Measurements from ENCODE around the gene ZNF609.
A peak's percentile ranks its signal among the peaks of the same experiment; 100 is the strongest.
"Not testable (repeated sequence)": the region's sequence is repeated elsewhere in the genome, so short reads cannot be mapped to it uniquely, and the experiment has no call there.

ZNF609 gene

GRCh38 chr15:64589435-64590084 is 129.2 kb downstream of the ZNF609 start:
- no peak for DNase-seq

GRCh38 chr15:64592845-64593244 is 132.5 kb downstream of the ZNF609 start:
- DNase-seq: not testable (repeated sequence)

GRCh38 chr15:64596701-64597476 is 136.5 kb downstream of the ZNF609 start:
- DNase-seq: no peak

GRCh38 chr15:64597477-64597822 is 137.1 kb downstream of the ZNF609 start:
- no peak for DNase-seq

GRCh38 chr15:64599226-64599625 is 138.8 kb downstream of the ZNF609 start:
- no peak for DNase-seq

- no peak for DNase-seq
Observed at GRCh38 chr15:64599716-64600115, 139.3 kb downstream of the ZNF609 start.

- no peak for DNase-seq
Observed at GRCh38 chr15:64600794-64601193, 140.4 kb downstream of the ZNF609 start.

GRCh38 chr15:64604319-64604718 is 143.9 kb downstream of the ZNF609 start:
- DNase-seq: no peak

GRCh38 chr15:64607416-64607815 is 147.0 kb downstream of the ZNF609 start:
- DNase-seq: not testable (repeated sequence)

- no peak for DNase-seq
Observed at GRCh38 chr15:64610257-64610919, 150.0 kb downstream of the ZNF609 start.

- no peak for DNase-seq
Observed at GRCh38 chr15:64611085-64611725, 150.8 kb downstream of the ZNF609 start.

GRCh38 chr15:64614519-64614918 is 154.1 kb downstream of the ZNF609 start:
- DNase-seq: no peak

GRCh38 chr15:64617727-64618126 is 157.3 kb downstream of the ZNF609 start:
- DNase-seq: no peak

GRCh38 chr15:64618138-64618537 is 157.8 kb downstream of the ZNF609 start:
- no peak for DNase-seq

GRCh38 chr15:64618540-64618939 is 158.2 kb downstream of the ZNF609 start:
- no peak for DNase-seq

GRCh38 chr15:64619880-64620839 is 159.8 kb downstream of the ZNF609 start:
- DNase-seq: no peak

GRCh38 chr15:64621056-64621455 is 160.7 kb downstream of the ZNF609 start:
- no peak for DNase-seq

GRCh38 chr15:64622410-64623260 is 162.3 kb downstream of the ZNF609 start:
- DNase-seq: peak; percentile 12

GRCh38 chr15:64623347-64623996 is 163.1 kb downstream of the ZNF609 start:
- peak; percentile 31 for DNase-seq

GRCh38 chr15:64624242-64624641 is 163.9 kb downstream of the ZNF609 start:
- no peak for DNase-seq

GRCh38 chr15:64629063-64629462 is 168.7 kb downstream of the ZNF609 start:
- DNase-seq: no peak

Measured in activated naive CD4-positive, alpha-beta T cell treated with anti-CD3 and anti-CD28 coated beads, Interleukin-2, amount 50 U/mL, for 16 hours (primary cell).